WERI-Rb-1 (cell line): Measurements from ENCODE around the gene ZNF428.

ENCODE experiments used
- DNase-seq: peaks from one replicate; pipeline ENCODE4 v3.0.0-alpha.2; 2020
- H3K27ac ChIP-seq: fragments of 250-450 bp; sonication (Bioruptor Pico); 2 replicates; pipeline ENCODE4 v1.5.1; 2020; ENCODE audit warnings: mild to moderate bottlenecking, moderate library complexity
- H3K27me3 ChIP-seq: fragments of 250-450 bp; sonication (Bioruptor Pico); 2 replicates; pipeline ENCODE4 v1.5.1; 2021; ENCODE audit warnings: mild to moderate bottlenecking, low read depth, moderate library complexity; ENCODE audit not compliant: insufficient read depth, severe bottlenecking
- H3K36me3 ChIP-seq: fragments of 250-450 bp; sonication (Bioruptor Pico); 2 replicates; pipeline ENCODE4 v1.5.1; 2020; ENCODE audit warnings: mild to moderate bottlenecking, moderate library complexity
- H3K4me3 ChIP-seq: 2 replicates; pipeline ENCODE4 v1.5.1; 2011; ENCODE audit warnings: low read depth, mild to moderate bottlenecking, control low read depth, low read length
- H3K9me3 ChIP-seq: fragments of 250-450 bp; sonication (Bioruptor Pico); 2 replicates; pipeline ENCODE4 v1.5.1; 2021; ENCODE audit warnings: mild to moderate bottlenecking, moderate library complexity; ENCODE audit not compliant: severe bottlenecking
- TF ChIP-seq, protein P1 (sequence below): IDR thresholded peaks from 2 replicates; pipeline ENCODE4 v1.5.1; 2011; ENCODE audit warnings: low read depth, mild to moderate bottlenecking, control low read depth, inconsistent platforms, low read length

The ZNF428 gene

DNA sequence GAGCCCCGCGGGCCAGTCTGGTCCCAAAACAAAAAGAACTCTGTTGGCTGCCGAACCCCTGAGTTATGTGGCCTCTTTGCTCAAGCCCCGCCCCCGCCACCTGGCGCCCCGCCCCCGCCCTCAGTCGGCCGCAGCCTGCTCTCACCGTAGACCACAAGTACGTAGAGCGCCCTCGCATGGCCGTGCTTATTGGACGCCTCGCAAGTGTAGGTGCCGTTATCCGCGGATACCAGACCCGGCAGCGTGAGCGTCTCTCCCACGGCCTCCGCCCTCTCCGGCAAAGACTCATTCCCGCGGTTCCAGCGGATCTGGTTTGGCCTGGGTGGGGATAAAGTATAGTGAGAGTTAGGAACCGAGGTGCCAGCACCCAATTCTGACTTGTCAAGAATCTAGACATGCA lies 5.5 kb upstream of the ZNF428 start:
- peak; percentile 29 for DNase-seq
- TF ChIP-seq, protein P1, sequence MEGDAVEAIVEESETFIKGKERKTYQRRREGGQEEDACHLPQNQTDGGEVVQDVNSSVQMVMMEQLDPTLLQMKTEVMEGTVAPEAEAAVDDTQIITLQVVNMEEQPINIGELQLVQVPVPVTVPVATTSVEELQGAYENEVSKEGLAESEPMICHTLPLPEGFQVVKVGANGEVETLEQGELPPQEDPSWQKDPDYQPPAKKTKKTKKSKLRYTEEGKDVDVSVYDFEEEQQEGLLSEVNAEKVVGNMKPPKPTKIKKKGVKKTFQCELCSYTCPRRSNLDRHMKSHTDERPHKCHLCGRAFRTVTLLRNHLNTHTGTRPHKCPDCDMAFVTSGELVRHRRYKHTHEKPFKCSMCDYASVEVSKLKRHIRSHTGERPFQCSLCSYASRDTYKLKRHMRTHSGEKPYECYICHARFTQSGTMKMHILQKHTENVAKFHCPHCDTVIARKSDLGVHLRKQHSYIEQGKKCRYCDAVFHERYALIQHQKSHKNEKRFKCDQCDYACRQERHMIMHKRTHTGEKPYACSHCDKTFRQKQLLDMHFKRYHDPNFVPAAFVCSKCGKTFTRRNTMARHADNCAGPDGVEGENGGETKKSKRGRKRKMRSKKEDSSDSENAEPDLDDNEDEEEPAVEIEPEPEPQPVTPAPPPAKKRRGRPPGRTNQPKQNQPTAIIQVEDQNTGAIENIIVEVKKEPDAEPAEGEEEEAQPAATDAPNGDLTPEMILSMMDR: no peak

DNA sequence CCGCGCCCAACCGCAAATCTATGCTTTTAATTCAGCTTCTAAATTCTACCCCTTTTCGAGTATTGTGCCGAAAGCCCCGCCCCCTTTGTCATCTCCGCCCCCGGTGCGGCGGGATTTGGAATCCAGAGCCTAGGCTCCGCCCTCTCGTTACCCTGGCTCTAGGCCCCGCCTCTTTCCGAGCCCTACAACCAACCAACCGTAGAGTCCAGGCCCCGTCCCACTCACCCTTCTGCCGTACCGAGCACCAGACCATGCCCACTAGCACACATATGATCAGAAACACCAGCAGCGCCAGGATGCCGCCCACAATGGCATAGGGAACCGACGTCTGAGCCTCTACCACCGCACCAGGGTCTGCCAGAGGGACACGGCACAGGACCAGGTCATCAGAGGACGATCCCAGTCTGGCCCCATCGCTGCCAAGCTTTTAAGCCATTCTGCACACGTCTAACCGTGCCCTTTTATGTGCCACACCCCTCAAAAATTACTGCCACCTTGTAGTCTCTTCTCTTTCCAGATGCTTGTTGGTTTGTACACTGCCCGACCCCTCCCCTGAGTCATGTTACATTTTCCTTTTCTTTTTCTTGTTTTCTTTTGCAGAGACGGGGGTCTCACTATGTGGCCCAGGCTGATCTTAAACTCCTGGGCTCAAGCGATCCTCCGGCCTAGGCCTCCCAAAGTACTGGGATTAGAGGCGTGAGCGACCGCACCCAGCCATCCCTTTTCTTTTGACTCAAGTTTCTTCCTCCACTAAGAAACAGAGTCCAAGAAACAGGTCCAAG lies 4.7 kb upstream of the ZNF428 start:
- TF ChIP-seq, protein P1: no peak
- H3K9me3 ChIP-seq: no peaks in the 10 kb centered on the region
- H3K36me3 ChIP-seq: peaks cover 24% of the 10 kb centered on the region
- H3K27ac ChIP-seq: no peak overlapping the region
- H3K27me3 ChIP-seq: no peaks in the 10 kb centered on the region
- no peak for DNase-seq
- H3K4me3 ChIP-seq: no peak overlapping the region

More for the DNA sequence above, 5.5 kb upstream of the ZNF428 start:
- Histone ChIP-seq H3K4me3 (no peak overlapping the region), H3K36me3 (peaks cover 24% of the 10 kb centered on the region), H3K27ac (no peak overlapping the region), H3K9me3 (no peaks in the 10 kb centered on the region), H3K27me3 (no peaks in the 10 kb centered on the region)

DNA sequence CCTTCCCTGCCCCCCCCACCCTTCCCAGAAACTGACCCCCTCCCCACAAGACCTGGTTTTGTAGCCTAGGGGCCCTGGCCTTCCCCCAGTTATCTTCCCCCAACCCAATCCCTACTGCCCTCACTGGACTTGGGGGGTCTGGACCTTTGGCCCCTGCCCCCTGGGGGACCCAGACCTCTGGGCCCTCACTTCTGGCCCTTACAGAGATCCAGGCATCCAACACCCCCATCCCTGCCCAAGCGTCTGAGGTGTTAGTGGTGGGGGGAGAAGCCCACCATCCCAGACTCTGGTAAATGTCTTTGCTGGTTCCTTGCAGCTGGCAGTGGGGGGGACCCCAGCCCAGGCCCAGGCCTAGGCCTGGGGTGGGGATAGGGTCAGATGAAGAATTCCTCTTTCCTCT lies 3.5 kb upstream of the ZNF428 start:
- TF ChIP-seq, protein P1: no peak
- Histone ChIP-seq H3K36me3 (peaks cover 24% of the 10 kb centered on the region), H3K4me3 (no peak overlapping the region), H3K27me3 (no peaks in the 10 kb centered on the region), H3K27ac (no peak overlapping the region), H3K9me3 (no peaks in the 10 kb centered on the region)
- no peak for DNase-seq

DNA sequence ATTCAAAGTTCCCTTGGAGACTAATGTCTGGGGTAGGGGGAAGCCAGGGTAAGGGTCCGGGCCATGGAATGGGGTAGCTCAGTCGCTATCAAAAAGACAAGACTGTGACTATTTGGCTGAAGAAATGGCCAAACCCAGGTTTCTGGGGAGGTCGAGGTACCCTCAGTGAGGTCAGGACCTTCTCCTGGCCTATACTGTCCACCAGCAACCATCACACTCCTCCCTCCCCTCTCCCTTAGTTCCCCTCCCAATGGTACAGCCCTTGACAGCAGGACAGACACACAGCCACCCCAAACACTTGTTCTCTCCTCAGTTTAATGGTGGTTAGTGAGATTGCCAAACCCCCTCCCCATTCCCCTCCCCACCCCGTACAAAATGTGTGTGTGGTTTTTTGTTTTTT lies 2.6 kb upstream of the ZNF428 start:
- no peaks in the 10 kb centered on the region for H3K9me3 ChIP-seq
- no peak for DNase-seq
- no peak overlapping the region for H3K27ac ChIP-seq
- H3K27me3 ChIP-seq: no peaks in the 10 kb centered on the region
- TF ChIP-seq, protein P1: no peak
- H3K36me3 ChIP-seq: peaks cover 24% of the 10 kb centered on the region
- H3K4me3 ChIP-seq: no peak overlapping the region

DNA sequence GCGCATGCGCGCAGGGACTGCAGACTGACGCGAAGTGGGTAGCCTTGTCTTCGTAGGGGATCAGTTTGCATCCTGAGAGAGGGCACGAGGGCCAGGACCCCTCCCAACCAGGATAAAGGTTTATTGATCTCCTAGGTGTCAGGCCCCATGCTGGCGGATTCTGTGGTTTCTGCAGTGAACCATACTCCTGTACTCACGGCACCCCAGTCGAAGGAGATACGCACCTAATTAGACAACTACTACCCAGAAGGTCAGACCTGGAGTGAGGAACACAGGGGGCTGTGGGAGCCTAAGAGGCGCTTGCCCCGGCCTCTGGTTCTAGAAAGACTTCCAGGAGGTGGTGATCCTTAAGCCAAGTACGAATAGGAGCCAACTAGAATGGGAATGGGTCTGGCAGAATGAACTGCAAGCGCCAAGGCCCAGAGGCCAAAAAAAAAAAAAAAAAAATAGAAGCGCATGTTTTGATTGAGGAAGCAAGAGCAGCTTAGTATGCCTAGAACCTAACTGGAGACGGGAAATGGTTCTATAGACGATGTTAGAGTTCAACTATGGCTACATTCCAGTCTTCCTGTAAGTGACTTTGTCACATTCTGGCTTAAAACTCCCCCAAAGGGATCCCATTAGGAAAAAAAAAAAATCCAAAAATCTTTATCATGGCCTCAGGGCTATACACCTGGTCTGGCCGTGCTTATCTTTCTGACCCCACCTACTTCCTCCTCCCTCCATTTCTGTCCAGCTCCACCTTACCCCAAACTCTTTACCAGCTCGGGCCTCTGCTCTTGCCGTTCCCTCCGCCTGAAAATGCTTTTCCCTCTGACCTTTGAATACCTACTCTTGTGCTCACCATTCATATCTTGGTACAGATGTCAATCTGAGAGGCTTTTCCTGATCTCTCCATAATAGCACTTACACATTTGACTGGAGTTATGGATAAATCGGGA lies 902 bp upstream of the ZNF428 start:
- TF ChIP-seq, protein P1: no peak

More for the DNA sequence above, 902 bp upstream of the ZNF428 start:
- Histone ChIP-seq H3K4me3 (peak overlapping the region; percentile 70), H3K9me3 (no peaks in the 10 kb centered on the region), H3K27me3 (no peaks in the 10 kb centered on the region), H3K36me3 (peaks cover 20% of the 10 kb centered on the region), H3K27ac (peak overlapping the region; percentile 99)
- DNase-seq: no peak
